Keratinocyte (primary cell): ENCODE data around the gene OTOA. TPM values are rescaled to one million over a fixed set of nuclear protein-coding genes. Genes with fewer than 3 reads are reported as not detected.
"Not testable (repeated sequence)": the region's sequence is repeated elsewhere in the genome, so short reads cannot be mapped to it uniquely, and the experiment has no call there.

Experiments used
- DNase-seq: peaks from one replicate; pipeline ENCODE4 v3.0.0-alpha.2; 2011; ENCODE audit warnings: low read depth, missing footprints, low spot score
- FAIRE-seq: peaks from 2 replicates; lab custom pipeline; 2011; peaks lifted over from hg19 to GRCh38; lab: Jason Lieb, UNC
- H2AFZ ChIP-seq: 2 replicates; pipeline ENCODE4 v1.6.0; 2012; ENCODE audit warnings: low read length, control low read depth, inconsistent platforms; ENCODE audit not compliant: control insufficient read depth
- H3K27ac ChIP-seq: 2 replicates; pipeline ENCODE4 v1.5.1; 2011; ENCODE audit warnings: low read length; ENCODE audit not compliant: control insufficient read depth, insufficient read depth
- H3K27me3 ChIP-seq: 3 replicates; pipeline ENCODE4 v1.6.0; 2011; ENCODE audit warnings: low read length; ENCODE audit not compliant: control insufficient read depth, insufficient read depth; ENCODE audit errors: extremely low read depth
- H3K36me3 ChIP-seq, 2 experiments: 2 replicates in 1 of 2; 3 replicates in 1 of 2; pipeline ENCODE4 v1.5.1; 2011; ENCODE audit warnings: low read length in 2 of 2, mild to moderate bottlenecking in 1 of 2; ENCODE audit not compliant: control insufficient read depth in 2 of 2, insufficient read depth in 2 of 2; ENCODE audit errors: extremely low read depth in 1 of 2
- H3K4me1 ChIP-seq: 3 replicates; pipeline ENCODE4 v1.5.1; 2011; ENCODE audit warnings: low read length; ENCODE audit not compliant: control insufficient read depth, insufficient read depth; ENCODE audit errors: extremely low read depth
- H3K4me2 ChIP-seq: 3 replicates; pipeline ENCODE4 v1.6.0; 2011; ENCODE audit warnings: low read depth, low read length; ENCODE audit not compliant: control insufficient read depth, insufficient read depth; ENCODE audit errors: extremely low read depth
- H3K4me3 ChIP-seq, 3 experiments: fragments of 200-600 bp in 1 of 3; sonication (generic) in 1 of 3; 2 replicates in 2 of 3; 3 replicates in 1 of 3; pipeline ENCODE4 v1.5.1; 2011 to 2016; ENCODE audit warnings: low read length in 3 of 3, mild to moderate bottlenecking in 3 of 3, control low read depth in 2 of 3, inconsistent platforms in 1 of 3, low read depth in 1 of 3, mixed read lengths in 1 of 3, mixed run types in 1 of 3, moderate library complexity in 1 of 3; ENCODE audit not compliant: control insufficient read depth in 2 of 3, insufficient read depth in 2 of 3; ENCODE audit errors: extremely low read depth in 1 of 3
- H3K79me2 ChIP-seq: 2 replicates; pipeline ENCODE4 v1.6.0; 2012; ENCODE audit warnings: low read length; ENCODE audit not compliant: control insufficient read depth, insufficient read depth
- H3K9ac ChIP-seq: 3 replicates; pipeline ENCODE4 v1.6.0; 2011; ENCODE audit warnings: low read length; ENCODE audit not compliant: control insufficient read depth, insufficient read depth; ENCODE audit errors: extremely low read depth
- H3K9me1 ChIP-seq: 3 replicates; pipeline ENCODE4 v1.6.0; 2011; ENCODE audit warnings: low read length; ENCODE audit not compliant: control insufficient read depth, insufficient read depth; ENCODE audit errors: extremely low read depth
- H3K9me3 ChIP-seq: 2 replicates; pipeline ENCODE4 v1.5.1; 2012; ENCODE audit warnings: low read depth, low read length; ENCODE audit not compliant: control insufficient read depth
- H4K20me1 ChIP-seq: 3 replicates; pipeline ENCODE4 v1.6.0; 2011; ENCODE audit warnings: low read length; ENCODE audit not compliant: control insufficient read depth, insufficient read depth; ENCODE audit errors: extremely low read depth
- EZH2 ChIP-seq: IDR thresholded peaks from one replicate; pipeline ENCODE4 v1.6.1; 2012; ENCODE audit warnings: inconsistent platforms, mild to moderate bottlenecking, low read length, moderate library complexity
- dilution Hi-C: fragments of 300-500 bp; cut with MboI; formaldehyde crosslinking; loops from one replicate; pipeline ENCODE4 v1.7.0; 2020; ENCODE audit warnings: low sequenced_read_pairs; ENCODE audit not compliant: extremely low pct_ligation_motif_present
- polyA plus RNA-seq, 5 experiments: library from polyadenylated mRNA; depleted of rRNA in 3 of 5; stranded (reverse) in 3 of 5; stranded (forward) in 1 of 5; unstranded in 1 of 5; fragments of >200 nt; gene quantifications; 1 replicate in 1 of 5; 2 replicates in 3 of 5; 3 replicates in 1 of 5; pipeline versions ENCODE4 v1.2.1 to v1.2.3, GENCODE V29; 2011 to 2012; ENCODE audit warnings: missing spikeins in 2 of 5, low read depth in 1 of 5, low replicate concordance in 1 of 5
- TF ChIP-seq, protein P1 (sequence below), 3 experiments: IDR thresholded peaks in 1 of 3; conservative IDR thresholded peaks in 1 of 3; optimal IDR thresholded peaks in 1 of 3; 2 replicates in 2 of 3; 3 replicates in 1 of 3; pipeline versions ENCODE3 to v1.5.1; 2011; ENCODE audit warnings: low read length in 3 of 3, mild to moderate bottlenecking in 3 of 3, moderate library complexity in 2 of 3, control low read depth in 1 of 3, inconsistent platforms in 1 of 3; ENCODE audit not compliant: insufficient read depth in 2 of 3; ENCODE audit errors: extremely low read depth in 1 of 3

Gene OTOA
- polyA plus RNA-seq, 1 donor (not counting 4 experiments of a cell fraction or from before 2014, with no cell fraction given): not detected

DNA sequence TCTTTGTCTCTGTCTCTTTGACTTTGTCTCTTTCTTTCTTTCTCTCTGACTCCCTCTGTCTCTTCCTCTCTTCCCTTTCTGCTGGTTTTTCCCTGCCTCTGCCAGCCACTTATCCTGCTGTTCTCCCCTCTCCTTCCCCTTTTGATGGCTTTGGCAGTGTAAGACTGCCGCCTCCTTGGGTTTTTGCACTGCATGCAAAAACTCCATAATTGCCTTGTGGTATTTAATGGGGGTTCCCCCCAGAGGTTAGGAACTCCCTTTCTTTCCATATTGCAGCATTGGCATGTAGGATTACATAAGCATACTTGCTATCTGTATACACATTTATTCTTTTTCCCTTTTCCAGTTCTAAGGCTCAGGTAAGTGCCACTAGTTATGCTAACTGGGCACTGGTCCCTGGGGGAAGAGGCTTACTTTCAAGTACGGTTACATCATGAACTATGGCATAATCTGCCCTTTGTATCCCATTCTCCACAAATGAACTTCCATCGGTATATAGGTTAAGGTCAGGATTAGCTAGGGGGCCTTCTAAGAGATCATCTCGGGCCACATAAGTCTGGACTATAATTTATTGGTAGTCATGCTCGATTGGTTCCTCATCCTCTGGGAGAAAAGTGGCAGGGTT lies 31.7 kb upstream of the OTOA start:
- H3K79me2 ChIP-seq, H3K4me3 ChIP-seq, H3K27ac ChIP-seq, dilution Hi-C loops, H3K9ac ChIP-seq, H4K20me1 ChIP-seq, H3K27me3 ChIP-seq, H3K9me1 ChIP-seq, DNase-seq, FAIRE-seq, H2AFZ ChIP-seq, H3K36me3 ChIP-seq, H3K4me2 ChIP-seq, H3K9me3 ChIP-seq: not testable (repeated sequence)
- H3K4me1 ChIP-seq: peaks cover 11% of the 10 kb centered on the region

DNA sequence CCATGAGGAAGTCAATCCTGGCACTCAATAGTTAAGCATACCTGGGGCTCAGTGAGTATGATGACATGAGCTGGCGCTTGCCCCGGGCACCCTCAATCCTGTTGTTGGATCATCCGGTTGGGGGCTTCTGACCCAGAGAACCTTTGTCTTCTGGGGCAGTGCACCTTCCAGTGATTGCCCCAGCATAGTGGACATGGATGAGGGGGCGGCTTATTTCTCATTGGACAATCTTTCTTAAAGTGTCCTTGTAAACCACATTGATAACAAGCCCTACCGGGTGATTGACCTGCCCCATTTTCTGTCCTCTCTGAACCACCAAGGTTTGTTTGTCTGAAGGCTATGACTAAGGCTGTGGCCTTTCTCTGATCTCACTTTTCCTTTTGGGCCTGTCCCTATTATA lies 29.6 kb upstream of the OTOA start:
- Histone ChIP-seq H2AFZ (no peak overlapping the region), H3K4me2 (no peak overlapping the region), H3K27me3 (no peaks in the 10 kb centered on the region), H3K27ac (no peak overlapping the region), H3K9me3 (no peaks in the 10 kb centered on the region), H3K36me3 (peaks cover 0 to 2% of the 10 kb centered on the region in 2 experiments), H3K4me1 (peaks cover 23% of the 10 kb centered on the region), H3K79me2 (no peaks in the 10 kb centered on the region), H3K9me1 (no peaks in the 10 kb centered on the region), H3K4me3 (no peak overlapping the region), H4K20me1 (no peaks in the 10 kb centered on the region), H3K9ac (no peak overlapping the region)
- no peak for TF ChIP-seq EZH2
- TF ChIP-seq, protein P1, sequence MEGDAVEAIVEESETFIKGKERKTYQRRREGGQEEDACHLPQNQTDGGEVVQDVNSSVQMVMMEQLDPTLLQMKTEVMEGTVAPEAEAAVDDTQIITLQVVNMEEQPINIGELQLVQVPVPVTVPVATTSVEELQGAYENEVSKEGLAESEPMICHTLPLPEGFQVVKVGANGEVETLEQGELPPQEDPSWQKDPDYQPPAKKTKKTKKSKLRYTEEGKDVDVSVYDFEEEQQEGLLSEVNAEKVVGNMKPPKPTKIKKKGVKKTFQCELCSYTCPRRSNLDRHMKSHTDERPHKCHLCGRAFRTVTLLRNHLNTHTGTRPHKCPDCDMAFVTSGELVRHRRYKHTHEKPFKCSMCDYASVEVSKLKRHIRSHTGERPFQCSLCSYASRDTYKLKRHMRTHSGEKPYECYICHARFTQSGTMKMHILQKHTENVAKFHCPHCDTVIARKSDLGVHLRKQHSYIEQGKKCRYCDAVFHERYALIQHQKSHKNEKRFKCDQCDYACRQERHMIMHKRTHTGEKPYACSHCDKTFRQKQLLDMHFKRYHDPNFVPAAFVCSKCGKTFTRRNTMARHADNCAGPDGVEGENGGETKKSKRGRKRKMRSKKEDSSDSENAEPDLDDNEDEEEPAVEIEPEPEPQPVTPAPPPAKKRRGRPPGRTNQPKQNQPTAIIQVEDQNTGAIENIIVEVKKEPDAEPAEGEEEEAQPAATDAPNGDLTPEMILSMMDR (optimal IDR thresholded peaks at IDR 0.05 in 1 of 3, IDR thresholded peaks at IDR 0.05 in 1 of 3, conservative IDR thresholded peaks at IDR 0.05 in 1 of 3; ENCODE audit: extremely low read depth in 1 of 3, insufficient read depth in 2 of 3, low read length in 3 of 3): no peak
- no peak for DNase-seq
- no peak for FAIRE-seq
- dilution Hi-C loops: no loop called here

DNA sequence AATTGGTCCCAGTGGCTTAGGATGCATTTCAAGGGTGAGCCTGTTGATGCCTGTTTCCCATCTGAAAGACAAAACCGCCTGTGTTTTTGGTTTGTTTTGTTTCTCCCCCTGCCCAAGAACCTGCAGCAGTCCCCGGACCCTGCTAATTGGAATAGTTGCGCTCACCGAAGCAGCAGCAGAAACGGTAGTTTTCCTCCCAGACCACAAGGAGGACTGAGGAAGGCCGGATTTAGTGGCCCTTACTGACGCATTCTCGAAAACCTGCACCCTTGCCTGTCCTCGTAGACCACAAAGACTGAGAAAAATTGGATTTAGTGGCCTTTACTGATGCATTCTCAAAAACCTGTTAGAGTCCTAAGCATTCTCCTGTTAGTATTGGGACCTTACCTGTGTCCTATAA lies 28.1 kb upstream of the OTOA start:
- H3K9me3 ChIP-seq, dilution Hi-C loops, H4K20me1 ChIP-seq, H3K36me3 ChIP-seq, FAIRE-seq, H3K27me3 ChIP-seq, H3K4me2 ChIP-seq, H3K27ac ChIP-seq, H3K9me1 ChIP-seq, H3K4me3 ChIP-seq, H3K9ac ChIP-seq, H2AFZ ChIP-seq, DNase-seq, H3K79me2 ChIP-seq: not testable (repeated sequence)
- H3K4me1 ChIP-seq: peaks cover 21% of the 10 kb centered on the region
